ENCODE results near the gene RAET1G.
"Not testable (repeated sequence)": the region's sequence is repeated elsewhere in the genome, so short reads cannot be mapped to it uniquely, and the experiment has no call there.

Gene RAET1G

GRCh38 chr6:149909701-149910470 is 13.0 kb downstream of the RAET1G start:
- DNase-seq: no peak

GRCh38 chr6:149908480-149908879 is 14.4 kb downstream of the RAET1G start:
- DNase-seq: not testable (repeated sequence)

- DNase-seq: no peak
These were observed 15.6 kb downstream of the RAET1G start for GRCh38 chr6:149907317-149907716.

- DNase-seq: no peak
These were observed 16.5 kb downstream of the RAET1G start for GRCh38 chr6:149906405-149906804.

- DNase-seq: no peak
These were observed 17.0 kb downstream of the RAET1G start for GRCh38 chr6:149905911-149906371.

- DNase-seq: no peak
These were observed 17.5 kb downstream of the RAET1G start for GRCh38 chr6:149905371-149905910.

GRCh38 chr6:149904661-149905370 is 18.1 kb downstream of the RAET1G start:
- no peak for DNase-seq

GRCh38 chr6:149903938-149904611 is 18.8 kb downstream of the RAET1G start:
- DNase-seq: no peak

GRCh38 chr6:149901444-149902140 is 21.3 kb downstream of the RAET1G start:
- no peak for DNase-seq

- DNase-seq: no peak
These were observed 22.1 kb downstream of the RAET1G start for GRCh38 chr6:149900620-149901443.

GRCh38 chr6:149899926-149900619 is 22.8 kb downstream of the RAET1G start:
- DNase-seq: no peak

- no peak for DNase-seq
These were observed 23.4 kb downstream of the RAET1G start for GRCh38 chr6:149899486-149899885.

GRCh38 chr6:149898966-149899365 is 24.0 kb downstream of the RAET1G start:
- no peak for DNase-seq

- no peak for DNase-seq
These were observed 24.8 kb downstream of the RAET1G start, which contains the start of gene RAET1E for GRCh38 chr6:149897855-149898744. Gene RAET1E (minus strand): TSS chr6:149898113. CDS start chr6:149890901, 7,212 bp downstream.

GRCh38 chr6:149897015-149897697 is 25.8 kb downstream of the RAET1G start:
- DNase-seq: no peak

GRCh38 chr6:149896491-149896890 is 26.4 kb downstream of the RAET1G start:
- DNase-seq: no peak

- no peak for DNase-seq
These were observed 27.1 kb downstream of the RAET1G start for GRCh38 chr6:149895833-149896271.

GRCh38 chr6:149895048-149895590 is 27.8 kb downstream of the RAET1G start:
- DNase-seq: no peak

- DNase-seq: not testable (repeated sequence)
These were observed 31.1 kb downstream of the RAET1G start for GRCh38 chr6:149891864-149892263.
